ENCODE data around the gene TNFAIP8.

Gene TNFAIP8

GRCh38 chr5:119344231-119344630 is 11.6 kb upstream of the TNFAIP8 start:
- no peak for DNase-seq (ENCODE audit: extremely low spot score, insufficient read length, low read depth)
- FAIRE-seq = no peak

- DNase-seq (ENCODE audit: extremely low spot score, insufficient read length, low read depth) = no peak
- no peak for FAIRE-seq
Measured at GRCh38 chr5:119345861-119346260, 10.0 kb upstream of the TNFAIP8 start.

- DNase-seq (ENCODE audit: extremely low spot score, insufficient read length, low read depth) = no peak
- peak; percentile 81 for FAIRE-seq
Measured at GRCh38 chr5:119346394-119346793, 9.4 kb upstream of the TNFAIP8 start.

- no peak for DNase-seq (ENCODE audit: extremely low spot score, insufficient read length, low read depth)
- peak; percentile 63 for FAIRE-seq
Measured at GRCh38 chr5:119347574-119347973, 8.2 kb upstream of the TNFAIP8 start.

- no peak for FAIRE-seq
- no peak for DNase-seq (ENCODE audit: extremely low spot score, insufficient read length, low read depth)
Measured at GRCh38 chr5:119347991-119348390, 7.8 kb upstream of the TNFAIP8 start.

- FAIRE-seq = no peak
- no peak for DNase-seq (ENCODE audit: extremely low spot score, insufficient read length, low read depth)
Measured at GRCh38 chr5:119353213-119353612, 2.6 kb upstream of the TNFAIP8 start.

GRCh38 chr5:119353686-119354366 is 2.0 kb upstream of the TNFAIP8 start:
- FAIRE-seq = peak; percentile 99
- DNase-seq (ENCODE audit: extremely low spot score, insufficient read length, low read depth) = no peak

GRCh38 chr5:119354537-119355243 is 1.1 kb upstream of the TNFAIP8 start:
- DNase-seq (ENCODE audit: extremely low spot score, insufficient read length, low read depth) (no peak), FAIRE-seq (peak; percentile 78)

GRCh38 chr5:119355244-119355638 is 578 bp upstream of the TNFAIP8 start:
- DNase-seq (ENCODE audit: extremely low spot score, insufficient read length, low read depth) = no peak
- FAIRE-seq = no peak

GRCh38 chr5:119356612-119357188 is 881 bp downstream of the TNFAIP8 start:
- FAIRE-seq (peak; percentile 70), DNase-seq (ENCODE audit: extremely low spot score, insufficient read length, low read depth) (no peak)

- DNase-seq (ENCODE audit: extremely low spot score, insufficient read length, low read depth) = no peak
- FAIRE-seq = peak; percentile 64
Measured at GRCh38 chr5:119357270-119357669, 1.5 kb downstream of the TNFAIP8 start.

- DNase-seq (ENCODE audit: extremely low spot score, insufficient read length, low read depth) = no peak
- FAIRE-seq = peak; percentile 55
Measured at GRCh38 chr5:119357808-119358529, 2.1 kb downstream of the TNFAIP8 start.

GRCh38 chr5:119358530-119358900 is 2.7 kb downstream of the TNFAIP8 start:
- FAIRE-seq (peak; percentile 21), DNase-seq (ENCODE audit: extremely low spot score, insufficient read length, low read depth) (no peak)

- no peak for DNase-seq (ENCODE audit: extremely low spot score, insufficient read length, low read depth)
- peak; percentile 33 for FAIRE-seq
Measured at GRCh38 chr5:119358901-119359603, 3.2 kb downstream of the TNFAIP8 start.

- DNase-seq (ENCODE audit: extremely low spot score, insufficient read length, low read depth) (no peak), FAIRE-seq (peak; percentile 45)
Measured at GRCh38 chr5:119359737-119360413, 4.1 kb downstream of the TNFAIP8 start.

- no peak for FAIRE-seq
- no peak for DNase-seq (ENCODE audit: extremely low spot score, insufficient read length, low read depth)
Measured at GRCh38 chr5:119360905-119361593, 5.2 kb downstream of the TNFAIP8 start.

- FAIRE-seq = no peak
- no peak for DNase-seq (ENCODE audit: extremely low spot score, insufficient read length, low read depth)
Measured at GRCh38 chr5:119361594-119362125, 5.8 kb downstream of the TNFAIP8 start.

- FAIRE-seq = no peak
- DNase-seq (ENCODE audit: extremely low spot score, insufficient read length, low read depth) = no peak
Measured at GRCh38 chr5:119362714-119363113, 6.9 kb downstream of the TNFAIP8 start.

- DNase-seq (ENCODE audit: extremely low spot score, insufficient read length, low read depth) (no peak), FAIRE-seq (no peak)
Measured at GRCh38 chr5:119363271-119363670, 7.5 kb downstream of the TNFAIP8 start.
